CD4-positive, alpha-beta memory T cell (primary cell): ENCODE measurements around the gene TIAM2. TPM values are rescaled to one million over a fixed set of nuclear protein-coding genes. Genes with fewer than 3 reads are reported as not detected.

Experiments used
- CTCF ChIA-PET: fragments of 350-600 bp; sonication (Branson Sonifier 250); formaldehyde crosslinking; loops from one replicate; lab custom pipeline; 2021; ENCODE audit warnings: inconsistent platforms; ENCODE audit not compliant: partially characterized antibody; lab: Charles Lee
- POLR2A ChIA-PET: fragments of 350-600 bp; sonication (Branson Sonifier 250); formaldehyde crosslinking; loops from one replicate; lab custom pipeline; 2021; ENCODE audit not compliant: partially characterized antibody; lab: Charles Lee
- DNase-seq, 5 donors: peaks; one replicate each; pipeline versions ENCODE4 v3.0.0 to v3.0.0-alpha.2; 2020 to 2022; ENCODE audit warnings: mixed read lengths in 1 of 5
- H3K27ac ChIP-seq: one replicate; pipeline ENCODE4 v1.7.0; 2013; ENCODE audit warnings: low read depth, low read length
- H3K27me3 ChIP-seq: 2 replicates; pipeline ENCODE4 v1.7.0; 2013; ENCODE audit warnings: mild to moderate bottlenecking, low read length, moderate library complexity; ENCODE audit not compliant: insufficient read depth
- H3K36me3 ChIP-seq: 2 replicates; pipeline ENCODE4 v1.7.0; 2013; ENCODE audit warnings: mild to moderate bottlenecking, low read length, moderate library complexity; ENCODE audit not compliant: insufficient read depth
- H3K4me1 ChIP-seq: 2 replicates; pipeline ENCODE4 v1.7.0; 2013; ENCODE audit warnings: mild to moderate bottlenecking, low read length, moderate library complexity; ENCODE audit not compliant: insufficient read depth
- H3K4me3 ChIP-seq, 2 donors: one replicate each; pipeline ENCODE4 v1.7.0; 2013; ENCODE audit warnings: low read length in 2 of 2, mild to moderate bottlenecking in 1 of 2
- H3K9me3 ChIP-seq, 2 donors: one replicate each; pipeline ENCODE4 v1.7.0; 2013; ENCODE audit warnings: low read length in 2 of 2, control low read depth in 1 of 2; ENCODE audit not compliant: control insufficient read depth in 1 of 2
- H3K27ac Mint-ChIP-seq, 7 donors: one replicate each; pipeline ENCODE4 v1.8.0; 2020 to 2021; ENCODE audit warnings: mixed read lengths in 7 of 7, mild to moderate bottlenecking in 6 of 7, inconsistent platforms in 3 of 7, moderate library complexity in 3 of 7
- H3K27me3 Mint-ChIP-seq, 2 donors: one replicate each; pipeline ENCODE4 v1.8.0; 2020 to 2021; ENCODE audit warnings: mixed read lengths in 2 of 2
- H3K36me3 Mint-ChIP-seq, 2 donors: one replicate each; pipeline ENCODE4 v1.8.0; 2020 to 2021; ENCODE audit warnings: mixed read lengths in 2 of 2, inconsistent platforms in 1 of 2, mild to moderate bottlenecking in 1 of 2
- H3K4me1 Mint-ChIP-seq, 4 donors: one replicate each; pipeline ENCODE4 v1.8.0; 2020 to 2021; ENCODE audit warnings: mixed read lengths in 4 of 4, mild to moderate bottlenecking in 1 of 4
- H3K4me3 Mint-ChIP-seq, 8 donors: one replicate each; pipeline ENCODE4 v1.8.0; 2020 to 2021; ENCODE audit warnings: mixed read lengths in 8 of 8, mild to moderate bottlenecking in 7 of 8, moderate library complexity in 6 of 8, inconsistent platforms in 3 of 8
- H3K9me3 Mint-ChIP-seq, 8 donors: one replicate each; pipeline ENCODE4 v1.8.0; 2020 to 2021; ENCODE audit warnings: mixed read lengths in 8 of 8, mild to moderate bottlenecking in 5 of 8, inconsistent platforms in 3 of 8, moderate library complexity in 1 of 8
- intact Hi-C: fragments of 100-400 bp; cut with micrococcal nuclease; formaldehyde crosslinking; loops from one replicate; pipeline ENCODE4 v1.15.1; 2023
- polyA plus RNA-seq, 2 donors: library from polyadenylated mRNA; unstranded; fragments of 300-500 nt; fragmentation: Illumina TruSeq; gene quantifications; one replicate each; pipeline ENCODE4 v1.2.3, GENCODE V29; 2021
- total RNA-seq, 2 experiments: library from RNA; stranded (reverse); gene quantifications; one replicate each; pipeline ENCODE4 v1.2.3, GENCODE V29; 2021

The TIAM2 gene
- total and polyA plus RNA-seq, 4 experiments from 2014 or later, result 0.15 to 11.1 (median 5.8) TPM

DNA sequence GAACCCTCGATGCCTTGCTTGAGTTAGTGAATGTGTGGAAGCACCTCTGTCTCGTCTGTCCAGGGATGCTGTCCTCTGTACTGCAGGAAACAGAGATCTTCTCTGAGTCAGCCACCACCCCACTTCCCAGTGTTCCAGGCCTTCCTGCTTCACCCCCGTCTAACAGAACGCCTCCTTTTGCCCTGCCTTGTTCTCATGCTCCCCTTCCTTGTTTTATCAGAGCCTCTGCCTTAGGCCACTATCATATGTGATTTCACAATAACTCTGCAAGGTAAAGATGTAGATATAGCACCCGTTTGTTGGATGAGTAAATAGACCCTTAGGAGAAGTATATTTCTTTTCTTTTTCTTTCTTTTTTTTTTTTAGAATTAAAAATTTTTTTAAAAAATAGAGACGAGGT, 162.0 kb downstream of the TIAM2 start:
- CTCF ChIA-PET, result no interaction called here
- H3K4me1 Mint-ChIP-seq, result peaks cover 20 to 36% (median 27%) of the 10 kb centered on the region in 4 donors
- intact Hi-C loops, result no loop called here

DNA sequence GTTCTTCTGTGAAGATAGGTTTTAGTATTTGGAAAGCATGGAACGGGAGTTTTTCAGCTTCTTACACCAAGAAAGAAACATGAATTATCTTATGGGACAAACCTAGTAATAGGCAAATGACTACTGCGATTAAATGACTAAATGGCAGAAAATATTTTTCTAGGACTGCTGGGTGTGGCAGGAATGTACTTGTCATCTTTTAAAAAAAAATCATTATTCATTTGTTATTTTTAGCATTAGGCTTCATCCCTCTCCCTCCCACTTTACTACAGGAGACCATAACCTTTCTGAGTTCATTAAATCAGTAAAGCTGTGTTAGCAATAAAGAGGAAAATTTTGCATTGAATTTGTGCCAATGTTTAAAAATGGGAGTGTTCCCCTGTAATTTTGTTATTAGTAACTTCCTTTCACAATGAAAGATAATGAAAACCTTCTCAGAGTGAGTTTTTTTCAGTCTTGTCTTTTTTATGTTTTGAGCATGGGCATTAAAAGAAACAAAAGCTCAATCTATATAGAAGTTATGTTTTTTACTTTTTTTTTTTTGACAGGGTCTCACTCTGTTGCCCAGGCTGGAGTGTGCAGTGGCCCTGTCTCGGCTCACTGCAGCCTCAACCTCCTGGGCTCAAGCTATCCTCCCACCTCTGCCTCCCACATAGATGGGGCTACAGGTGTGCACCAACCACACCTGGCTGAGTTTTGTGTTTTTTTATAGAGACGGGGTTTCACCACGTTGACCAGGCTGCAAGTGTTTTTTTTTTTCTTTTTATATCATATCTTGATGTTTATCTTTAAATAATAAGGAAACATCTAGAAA, 163.1 kb downstream of the TIAM2 start:
- Mint-ChIP-seq H3K36me3 (no peaks in the 10 kb centered on the region), H3K27me3 (peaks cover 0 to 1% of the 10 kb centered on the region in 2 donors), H3K4me3 (no peak overlapping the region), H3K9me3 (peaks cover 0 to 5% (median 0%) of the 10 kb centered on the region in 8 donors), H3K27ac (no peak overlapping the region), H3K4me1 (peaks cover 19 to 31% (median 25%) of the 10 kb centered on the region in 4 donors)
- DNase-seq, result no peak
- Histone ChIP-seq H3K27ac (no peak overlapping the region), H3K27me3 (no peaks in the 10 kb centered on the region), H3K4me1 (peaks cover 18% of the 10 kb centered on the region), H3K9me3 (no peaks in the 10 kb centered on the region), H3K4me3 (no peak overlapping the region), H3K36me3 (no peaks in the 10 kb centered on the region)
- POLR2A ChIA-PET, result interaction anchor here (0.9 kb wide), 1 partner anchor 9 kb away, joined by 3 read pairs; no protein-coding TSS in a partner anchor
- intact Hi-C loops, result no loop called here
- CTCF ChIA-PET, result interaction anchor here (1.0 to 2.0 kb wide), 3 partner anchors 13 to 229 kb away, joined by 3 to 6 read pairs (median 4); no protein-coding TSS in a partner anchor

More for the DNA sequence above, 162.0 kb downstream of the TIAM2 start:
- Histone ChIP-seq H3K9me3 (no peaks in the 10 kb centered on the region), H3K36me3 (no peaks in the 10 kb centered on the region), H3K4me1 (peaks cover 20% of the 10 kb centered on the region), H3K27me3 (no peaks in the 10 kb centered on the region), H3K27ac (no peak overlapping the region), H3K4me3 (no peak overlapping the region)
- Mint-ChIP-seq H3K9me3 (peaks cover 0 to 5% (median 0%) of the 10 kb centered on the region in 8 donors), H3K27me3 (peaks cover 0 to 1% of the 10 kb centered on the region in 2 donors), H3K27ac (peak overlapping the region in 2 of 7 donors; percentile 32 to 52), H3K4me3 (peak overlapping the region in 1 of 8 donors; percentile 18), H3K36me3 (no peaks in the 10 kb centered on the region)
- DNase-seq, result no peak
- POLR2A ChIA-PET, result no interaction called here

DNA sequence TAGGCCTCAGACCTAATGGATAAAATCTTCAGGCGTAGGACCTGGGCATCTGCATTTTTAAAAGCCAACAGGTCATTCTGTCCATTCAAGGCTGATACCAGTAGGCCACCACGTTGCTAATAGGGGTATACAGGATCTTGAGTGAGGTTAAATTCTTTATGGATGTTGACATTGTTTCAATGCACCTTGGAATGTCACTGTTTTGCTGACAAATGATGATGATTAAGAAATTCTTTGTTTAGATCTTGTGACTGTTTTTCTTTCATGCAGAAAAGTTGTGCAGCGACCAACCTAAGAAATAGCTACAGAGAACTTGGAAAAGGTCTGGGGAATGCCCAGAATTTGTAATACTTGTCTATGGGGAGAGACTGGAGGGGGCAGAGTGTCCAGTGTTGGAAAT, 167.6 kb downstream of the TIAM2 start:
- ChIA-PET POLR2A (no interaction called here), CTCF (no interaction called here)
- no peaks in the 10 kb centered on the region for H3K4me1 ChIP-seq
- no peaks in the 10 kb centered on the region for H3K9me3 ChIP-seq
- H3K9me3 Mint-ChIP-seq, result peaks cover 0 to 5% (median 0%) of the 10 kb centered on the region in 8 donors
- no peaks in the 10 kb centered on the region for H3K27me3 Mint-ChIP-seq
- no peaks in the 10 kb centered on the region for H3K36me3 Mint-ChIP-seq
- no peak for DNase-seq
- intact Hi-C loops, result no loop called here
- no peaks in the 10 kb centered on the region for H3K36me3 ChIP-seq
- H3K27ac ChIP-seq, result no peak overlapping the region
- H3K4me1 Mint-ChIP-seq, result no peaks in the 10 kb centered on the region
- no peak overlapping the region for H3K4me3 Mint-ChIP-seq
- no peak overlapping the region for H3K27ac Mint-ChIP-seq
- no peaks in the 10 kb centered on the region for H3K27me3 ChIP-seq
- H3K4me3 ChIP-seq, result no peak overlapping the region

DNA sequence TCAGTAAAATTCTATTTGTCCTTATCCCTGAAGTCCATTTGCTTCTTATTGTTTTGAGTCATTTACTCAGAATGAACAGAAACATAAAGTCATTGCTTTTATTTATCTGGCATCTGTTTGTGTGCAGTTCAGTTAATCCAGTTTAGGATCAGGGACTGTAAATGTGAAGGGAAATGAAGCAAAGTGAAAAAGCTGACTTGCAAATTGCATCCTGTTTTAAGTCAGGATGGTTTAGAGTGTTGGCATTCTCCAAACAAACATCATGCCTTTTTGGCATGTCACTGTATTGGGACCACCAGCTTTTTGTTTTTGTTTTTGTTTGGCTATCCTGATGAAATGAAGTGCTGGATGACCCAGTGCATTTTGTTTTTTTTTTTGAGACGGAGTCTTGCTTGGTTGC, 168.5 kb downstream of the TIAM2 start:
- Histone ChIP-seq H3K36me3 (no peaks in the 10 kb centered on the region), H3K4me3 (no peak overlapping the region), H3K4me1 (no peaks in the 10 kb centered on the region), H3K27ac (no peak overlapping the region), H3K9me3 (no peaks in the 10 kb centered on the region), H3K27me3 (no peaks in the 10 kb centered on the region)
- no peak overlapping the region for H3K27ac Mint-ChIP-seq
- POLR2A ChIA-PET, result no interaction called here
- H3K4me1 Mint-ChIP-seq, result no peaks in the 10 kb centered on the region
- no peaks in the 10 kb centered on the region for H3K36me3 Mint-ChIP-seq
- H3K4me3 Mint-ChIP-seq, result no peak overlapping the region
- CTCF ChIA-PET, result no interaction called here
- peaks cover 0 to 5% (median 0%) of the 10 kb centered on the region in 8 donors for H3K9me3 Mint-ChIP-seq
- no peaks in the 10 kb centered on the region for H3K27me3 Mint-ChIP-seq
- intact Hi-C loops, result no loop called here
- no peak for DNase-seq

DNA sequence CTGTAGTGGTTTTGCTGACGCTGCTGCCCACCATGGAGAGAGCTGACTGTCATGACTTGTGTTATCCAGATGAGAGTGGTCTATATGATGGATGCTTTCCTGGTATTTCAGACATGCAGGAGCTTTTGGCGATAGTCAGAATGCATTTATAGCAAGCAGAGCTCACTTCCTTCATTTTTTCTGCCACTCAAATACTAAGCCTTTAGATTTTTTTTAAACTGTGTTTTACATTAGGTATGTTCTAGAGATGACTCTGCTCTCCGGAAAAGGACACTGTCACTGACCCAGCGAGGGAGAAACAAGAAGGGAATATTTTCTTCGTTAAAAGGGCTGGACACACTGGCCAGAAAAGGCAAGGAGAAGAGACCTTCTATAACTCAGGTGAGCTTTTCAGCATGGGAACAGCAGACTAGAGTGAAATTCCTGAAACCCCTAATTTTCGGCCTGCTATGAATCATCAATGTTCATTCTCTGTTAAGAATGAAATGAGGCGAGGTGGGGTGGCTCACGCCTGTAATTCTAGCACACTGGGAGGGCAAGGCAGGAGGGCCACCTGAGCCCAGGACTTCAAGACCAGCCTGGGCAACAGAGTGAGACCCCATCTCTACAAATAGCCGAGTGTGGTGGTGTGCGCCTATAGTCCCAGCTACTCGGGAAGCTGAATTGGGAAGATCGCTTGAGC, 170.1 kb downstream of the TIAM2 start:
- Histone ChIP-seq H3K9me3 (no peaks in the 10 kb centered on the region), H3K27me3 (no peaks in the 10 kb centered on the region), H3K4me3 (no peak overlapping the region), H3K36me3 (no peaks in the 10 kb centered on the region), H3K27ac (no peak overlapping the region), H3K4me1 (no peaks in the 10 kb centered on the region)
- no peaks in the 10 kb centered on the region for H3K27me3 Mint-ChIP-seq
- peak overlapping the region in 1 of 8 donors; percentile 42 for H3K4me3 Mint-ChIP-seq
- H3K36me3 Mint-ChIP-seq, result no peaks in the 10 kb centered on the region
- no peaks in the 10 kb centered on the region for H3K9me3 Mint-ChIP-seq
- POLR2A ChIA-PET, result no interaction called here
- H3K27ac Mint-ChIP-seq, result no peak overlapping the region
- CTCF ChIA-PET, result interaction anchor here (0.8 to 1.9 kb wide), 3 partner anchors 8 to 489 kb away, joined by 3 to 6 read pairs (median 5); no protein-coding TSS in a partner anchor
- intact Hi-C loops, result no loop called here
- no peak for DNase-seq
- H3K4me1 Mint-ChIP-seq, result no peaks in the 10 kb centered on the region

DNA sequence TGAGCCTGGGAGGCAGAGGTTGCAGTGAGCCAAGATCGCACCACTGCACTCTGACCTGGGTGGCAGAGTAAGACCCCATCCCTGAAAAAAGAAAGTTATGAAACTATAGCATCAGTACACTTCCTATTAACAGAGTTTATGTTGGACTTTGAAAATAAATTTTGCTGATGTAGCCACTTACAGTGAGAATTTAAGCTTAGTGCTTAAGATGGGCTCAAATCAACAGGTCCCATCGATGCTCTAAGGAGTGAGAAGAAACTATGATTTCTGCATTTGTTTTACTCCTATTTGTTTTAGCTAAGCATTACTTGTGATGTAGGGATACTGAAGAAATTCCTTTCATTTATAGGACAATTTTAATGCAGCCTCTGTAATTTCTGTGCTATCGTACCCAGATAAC, 175.4 kb downstream of the TIAM2 start:
- DNase-seq, result no peak
- Mint-ChIP-seq H3K4me1 (peaks cover 21 to 41% (median 26%) of the 10 kb centered on the region in 4 donors), H3K27ac (peak overlapping the region; percentile 89 to 97 (median 94)), H3K9me3 (no peaks in the 10 kb centered on the region), H3K36me3 (no peaks in the 10 kb centered on the region), H3K27me3 (no peaks in the 10 kb centered on the region), H3K4me3 (peak overlapping the region; percentile 57 to 86 (median 81))
- H3K36me3 ChIP-seq, result no peaks in the 10 kb centered on the region
- ChIA-PET POLR2A (interaction anchor here (0.9 to 3.6 kb wide), 2 partner anchors 144 to 437 kb away, joined by 5 to 18 read pairs; partner anchors contain the start of genes SCAF8 and TFB1M), CTCF (interaction anchor here (0.9 to 5.2 kb wide), 6 partner anchors 12 to 494 kb away, joined by 3 to 120 read pairs (median 15); no protein-coding TSS in a partner anchor)
- H3K27me3 ChIP-seq, result no peaks in the 10 kb centered on the region
- H3K4me3 ChIP-seq, result no peak overlapping the region
- no peaks in the 10 kb centered on the region for H3K9me3 ChIP-seq
- H3K27ac ChIP-seq, result peak overlapping the region; percentile 75
- peaks cover 21% of the 10 kb centered on the region for H3K4me1 ChIP-seq
- intact Hi-C loops, result loop anchor here (10.0 kb wide), 1 partner anchor 244 kb away; no protein-coding TSS in a partner anchor
